ENCODE measurements around the gene NEUROG3.

- TF ChIP-seq ZNF70 (CRISPR knock-in tag; IDR thresholded peaks at IDR 0.05), result no peak
- no peak for TF ChIP-seq TOX (CRISPR knock-in tag; IDR thresholded peaks at IDR 0.05; ENCODE audit: borderline replicate concordance)
- no peak for TF ChIP-seq ZFP3 (CRISPR knock-in tag; IDR thresholded peaks at IDR 0.05)
- TF ChIP-seq PATZ1 (CRISPR knock-in tag; IDR thresholded peaks at IDR 0.05; ENCODE audit: borderline replicate concordance), result no peak
- TF ChIP-seq RARB (CRISPR knock-in tag; IDR thresholded peaks at IDR 0.05), result no peak
- no peak for TF ChIP-seq ZNF565 (CRISPR knock-in tag; conservative IDR thresholded peaks at IDR 0.05; ENCODE audit: low read depth)
- TF ChIP-seq POU6F1 (CRISPR knock-in tag; IDR thresholded peaks at IDR 0.05; ENCODE audit: borderline replicate concordance, low read depth), result no peak
- TF ChIP-seq CREB5 (CRISPR knock-in tag; IDR thresholded peaks at IDR 0.05; ENCODE audit: low read depth), result no peak
- TF ChIP-seq GLIS3 (CRISPR knock-in tag; IDR thresholded peaks at IDR 0.05), result no peak
- TF ChIP-seq ISL1 (CRISPR knock-in tag; IDR thresholded peaks at IDR 0.05), result no peak
- no peak for TF ChIP-seq ZNF8 (CRISPR knock-in tag; IDR thresholded peaks at IDR 0.05)
- TF ChIP-seq OSR1 (CRISPR knock-in tag; IDR thresholded peaks at IDR 0.05), result no peak
- TF ChIP-seq ESRRG (CRISPR knock-in tag; IDR thresholded peaks at IDR 0.05), result no peak
Measured at GRCh38 chr10:69537449-69537848, 35.8 kb downstream of the NEUROG3 start.

All from SK-N-SH treated with all-trans-retinoic acid at 6 μM for 48 hours (cell line).